ENCODE data around the gene TMUB2. TPM values are rescaled to one million over a fixed set of nuclear protein-coding genes. Genes with fewer than 3 reads are reported as not detected.
A peak's percentile ranks its signal among the peaks of the same experiment; 100 is the strongest.

Gene TMUB2
- total and polyA plus RNA-seq, 9 of the 15 experiments (the other 6 are each of a cell fraction or from before 2014, with no cell fraction given) = 4.1 to 29.8 (median 16.3) TPM

DNA sequence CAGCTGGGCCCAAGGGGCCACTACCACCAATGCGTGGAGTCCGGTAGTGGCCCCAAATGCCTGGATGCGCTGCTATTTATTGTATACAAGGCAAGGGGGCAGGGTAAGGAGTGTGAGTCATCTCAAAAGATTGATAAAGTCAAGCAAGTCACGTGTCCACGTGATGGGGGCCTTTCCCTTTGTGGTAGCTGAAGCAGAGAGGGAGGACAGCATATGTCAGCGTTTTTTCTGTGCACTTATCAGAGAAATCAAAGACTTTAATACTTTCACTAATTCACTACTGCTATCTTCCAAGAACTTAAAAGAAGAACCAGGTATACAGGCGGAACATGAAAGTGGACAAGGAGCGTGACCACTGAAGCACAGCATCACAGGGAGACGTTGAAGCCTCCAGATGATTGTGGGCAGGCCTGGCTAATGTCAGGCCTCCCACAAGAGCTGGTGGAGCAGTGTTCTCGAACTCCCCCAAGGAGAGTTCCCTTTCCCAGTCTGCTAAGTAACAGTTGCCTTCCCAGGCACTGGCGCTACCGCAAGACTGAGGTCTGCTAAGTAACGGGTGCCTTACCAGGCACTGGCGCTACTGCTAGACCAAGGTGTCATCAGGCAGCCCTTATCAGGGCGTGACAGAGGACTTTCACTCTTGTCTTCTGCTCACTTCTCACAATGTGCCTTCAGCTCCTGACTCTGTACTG lies 27.1 kb upstream of the TMUB2 start (continued):
- TF ChIP-seq ADNP (tag; IDR thresholded peaks at IDR 0.05) = peak; percentile 53; the same call in 1 of the 2 replicates
- no peak for TF ChIP-seq THRAP3 (IDR thresholded peaks at IDR 0.05; ENCODE audit: borderline replicate concordance)
- TF ChIP-seq ZNF133 (CRISPR knock-in tag; IDR thresholded peaks at IDR 0.05) = no peak
- 0 out of 2 replicates have a peak, but pooled peaks have one; percentile 51 for TF ChIP-seq CLOCK (CRISPR knock-in tag; IDR thresholded peaks at IDR 0.05; ENCODE audit: borderline replicate concordance)
- peak in 1 of 2 experiments; percentile 70; a peak in 3 of 4 replicates for TF ChIP-seq MAZ (CRISPR knock-in tag; conservative IDR thresholded peaks at IDR 0.05 in 1 of 2, IDR thresholded peaks at IDR 0.05 in 1 of 2)
- no peak for TF ChIP-seq NFIX (CRISPR knock-in tag; IDR thresholded peaks at IDR 0.05; ENCODE audit: low read depth)
- TF ChIP-seq ARID1B (IDR thresholded peaks at IDR 0.05) = peak; percentile 85
- TF ChIP-seq ZBTB1 (CRISPR knock-in tag; IDR thresholded peaks at IDR 0.05; ENCODE audit: borderline replicate concordance, low read depth) = no peak; the same call in 1 of the 2 replicates
- TF ChIP-seq RFX1 (IDR thresholded peaks at IDR 0.05) = no peak
- TF ChIP-seq MYNN (IDR thresholded peaks at IDR 0.05) = 0 out of 2 replicates have a peak, but pooled peaks have one; percentile 23
- no peak for TF ChIP-seq MYNN (CRISPR knock-in tag; IDR thresholded peaks at IDR 0.05)
- peak; percentile 84 for TF ChIP-seq HMBOX1 (IDR thresholded peaks at IDR 0.05)
- peak; percentile 75; the same call in 1 of the 2 replicates for TF ChIP-seq ZEB2 (IDR thresholded peaks at IDR 0.05)
- peak; percentile 69 for TF ChIP-seq HDAC2 (IDR thresholded peaks at IDR 0.05)
- peak in 1 of 2 experiments; percentile 70; a peak in 2 of 4 replicates for TF ChIP-seq RCOR1 (IDR thresholded peaks at IDR 0.05; ENCODE audit: borderline replicate concordance in 1 of 2, low read depth in 2 of 2, low read length in 2 of 2)
- TF ChIP-seq, protein P1, sequence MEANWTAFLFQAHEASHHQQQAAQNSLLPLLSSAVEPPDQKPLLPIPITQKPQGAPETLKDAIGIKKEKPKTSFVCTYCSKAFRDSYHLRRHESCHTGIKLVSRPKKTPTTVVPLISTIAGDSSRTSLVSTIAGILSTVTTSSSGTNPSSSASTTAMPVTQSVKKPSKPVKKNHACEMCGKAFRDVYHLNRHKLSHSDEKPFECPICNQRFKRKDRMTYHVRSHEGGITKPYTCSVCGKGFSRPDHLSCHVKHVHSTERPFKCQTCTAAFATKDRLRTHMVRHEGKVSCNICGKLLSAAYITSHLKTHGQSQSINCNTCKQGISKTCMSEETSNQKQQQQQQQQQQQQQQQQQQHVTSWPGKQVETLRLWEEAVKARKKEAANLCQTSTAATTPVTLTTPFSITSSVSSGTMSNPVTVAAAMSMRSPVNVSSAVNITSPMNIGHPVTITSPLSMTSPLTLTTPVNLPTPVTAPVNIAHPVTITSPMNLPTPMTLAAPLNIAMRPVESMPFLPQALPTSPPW (CRISPR knock-in tag; IDR thresholded peaks at IDR 0.05) = peak; percentile 77
- TF ChIP-seq, protein P2, sequence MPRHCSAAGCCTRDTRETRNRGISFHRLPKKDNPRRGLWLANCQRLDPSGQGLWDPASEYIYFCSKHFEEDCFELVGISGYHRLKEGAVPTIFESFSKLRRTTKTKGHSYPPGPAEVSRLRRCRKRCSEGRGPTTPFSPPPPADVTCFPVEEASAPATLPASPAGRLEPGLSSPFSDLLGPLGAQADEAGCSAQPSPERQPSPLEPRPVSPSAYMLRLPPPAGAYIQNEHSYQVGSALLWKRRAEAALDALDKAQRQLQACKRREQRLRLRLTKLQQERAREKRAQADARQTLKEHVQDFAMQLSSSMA (CRISPR knock-in tag; IDR thresholded peaks at IDR 0.05) = no peak
- TF ChIP-seq CCAR2 (IDR thresholded peaks at IDR 0.05; ENCODE audit: low read depth, low read length) = no peak
- TF ChIP-seq ZFX (CRISPR knock-in tag; IDR thresholded peaks at IDR 0.05) = peak; percentile 72
- TF ChIP-seq PCBP2 (IDR thresholded peaks at IDR 0.05; ENCODE audit: low read depth, low read length, poor library complexity, severe bottlenecking) = no peak
- no peak for TF ChIP-seq PYGO2 (tag; IDR thresholded peaks at IDR 0.05)
- no peak for TF ChIP-seq MCM3 (IDR thresholded peaks at IDR 0.05)

Measured in K562 (cell line).